GM12872 (cell line): Measurements from ENCODE around the gene FHIT.

Experiments
- TF ChIP-seq, protein P1 (sequence below): IDR thresholded peaks from 3 replicates; pipeline ENCODE4 v1.5.1; 2011; ENCODE audit warnings: low read depth, mild to moderate bottlenecking, low read length, moderate library complexity; ENCODE audit not compliant: insufficient read depth

The FHIT gene

DNA sequence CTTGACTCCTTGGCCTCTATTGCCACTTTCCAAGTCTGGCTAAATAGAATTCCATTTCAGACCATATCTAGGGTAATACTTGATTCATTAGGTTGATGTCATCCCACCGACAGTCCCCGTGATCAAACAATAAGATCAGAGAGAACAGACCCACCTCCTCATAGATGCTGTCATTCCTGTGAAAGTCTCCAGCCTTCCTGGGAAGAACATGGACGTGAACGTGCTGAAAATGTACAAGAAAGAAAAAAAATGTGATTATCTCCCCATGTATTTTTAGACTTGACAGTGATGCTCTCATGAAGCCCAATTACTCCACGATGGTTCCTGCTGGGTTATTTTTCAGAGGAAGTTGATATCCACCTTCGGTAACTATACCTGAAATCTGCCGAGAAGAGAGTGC is 1329.1 kb downstream of the FHIT start:
- TF ChIP-seq, protein P1, sequence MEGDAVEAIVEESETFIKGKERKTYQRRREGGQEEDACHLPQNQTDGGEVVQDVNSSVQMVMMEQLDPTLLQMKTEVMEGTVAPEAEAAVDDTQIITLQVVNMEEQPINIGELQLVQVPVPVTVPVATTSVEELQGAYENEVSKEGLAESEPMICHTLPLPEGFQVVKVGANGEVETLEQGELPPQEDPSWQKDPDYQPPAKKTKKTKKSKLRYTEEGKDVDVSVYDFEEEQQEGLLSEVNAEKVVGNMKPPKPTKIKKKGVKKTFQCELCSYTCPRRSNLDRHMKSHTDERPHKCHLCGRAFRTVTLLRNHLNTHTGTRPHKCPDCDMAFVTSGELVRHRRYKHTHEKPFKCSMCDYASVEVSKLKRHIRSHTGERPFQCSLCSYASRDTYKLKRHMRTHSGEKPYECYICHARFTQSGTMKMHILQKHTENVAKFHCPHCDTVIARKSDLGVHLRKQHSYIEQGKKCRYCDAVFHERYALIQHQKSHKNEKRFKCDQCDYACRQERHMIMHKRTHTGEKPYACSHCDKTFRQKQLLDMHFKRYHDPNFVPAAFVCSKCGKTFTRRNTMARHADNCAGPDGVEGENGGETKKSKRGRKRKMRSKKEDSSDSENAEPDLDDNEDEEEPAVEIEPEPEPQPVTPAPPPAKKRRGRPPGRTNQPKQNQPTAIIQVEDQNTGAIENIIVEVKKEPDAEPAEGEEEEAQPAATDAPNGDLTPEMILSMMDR: no peak

DNA sequence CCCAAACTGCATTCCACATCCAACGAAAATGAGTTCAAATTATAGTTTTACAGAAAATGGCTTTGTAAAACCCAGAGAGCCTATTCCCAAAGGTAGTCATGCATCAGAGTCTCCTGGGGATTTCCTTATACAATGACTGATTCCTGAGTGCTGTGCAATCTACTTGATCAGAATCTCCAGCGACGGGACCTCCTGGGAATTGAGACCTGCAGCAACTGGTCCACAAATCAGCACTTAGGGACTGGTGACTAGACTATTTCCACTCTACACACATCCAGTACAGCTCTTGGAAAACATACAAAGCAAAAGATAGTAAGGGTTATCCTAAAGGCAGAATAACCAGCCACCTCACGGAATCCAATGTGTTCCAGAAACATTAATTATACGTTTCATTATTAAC is 1330.4 kb downstream of the FHIT start:
- TF ChIP-seq, protein P1: no peak

DNA sequence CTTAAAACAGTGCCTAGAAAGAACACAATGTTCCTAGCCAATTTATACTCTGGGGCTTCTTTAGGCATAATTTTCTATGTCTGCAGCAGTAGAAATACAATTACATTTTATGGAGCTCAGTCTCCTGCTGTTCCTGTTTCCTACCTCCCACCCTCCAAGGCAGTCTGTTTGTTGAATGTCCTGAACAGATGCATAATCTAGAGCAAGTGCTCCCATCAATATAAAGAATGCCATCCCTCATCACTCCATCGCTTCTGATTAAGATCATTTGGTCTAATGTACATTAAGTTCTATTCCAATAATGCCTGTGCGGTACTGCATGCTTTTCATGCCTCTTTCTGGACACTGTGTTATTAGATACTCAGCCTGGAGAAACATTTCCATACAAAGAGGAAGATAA is 1331.7 kb downstream of the FHIT start:
- TF ChIP-seq, protein P1: no peak

DNA sequence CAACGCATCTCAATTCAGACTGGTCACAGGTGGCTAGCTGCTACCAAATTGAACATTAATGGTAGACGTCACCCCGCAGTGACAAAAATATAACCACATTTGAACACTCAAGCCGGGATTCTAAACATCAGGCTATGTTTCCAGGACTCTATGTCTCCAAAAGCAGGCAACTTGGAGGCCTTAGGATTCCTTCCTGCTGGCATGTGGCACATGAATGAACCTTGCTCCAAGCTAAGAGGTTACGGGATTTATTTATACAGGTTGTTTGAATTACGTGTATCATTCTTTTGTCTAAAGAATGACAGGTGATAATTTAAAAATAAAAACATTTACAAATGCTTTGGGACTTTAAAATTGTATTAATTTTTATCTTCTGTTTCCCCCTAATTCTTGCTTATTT is 1337.0 kb downstream of the FHIT start:
- TF ChIP-seq, protein P1: no peak

DNA sequence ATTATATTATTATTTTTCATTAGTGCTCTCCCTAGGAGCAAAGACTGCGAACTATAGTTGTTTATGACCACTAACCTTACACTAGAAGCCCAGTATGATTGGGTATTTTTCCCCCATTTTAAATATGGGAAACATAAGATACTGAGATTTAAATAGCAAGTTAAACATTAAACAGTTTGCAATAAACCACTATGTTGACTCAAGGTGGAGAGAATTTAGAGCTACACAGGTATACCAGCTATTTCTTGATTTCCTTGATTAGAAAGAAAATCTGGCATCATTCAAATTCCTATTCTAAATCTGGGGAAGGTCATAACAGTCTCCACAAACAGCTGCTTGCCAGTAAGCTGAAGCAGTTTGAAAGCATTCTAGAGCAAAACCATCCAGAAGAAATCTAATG is 1337.6 kb downstream of the FHIT start:
- TF ChIP-seq, protein P1: no peak

DNA sequence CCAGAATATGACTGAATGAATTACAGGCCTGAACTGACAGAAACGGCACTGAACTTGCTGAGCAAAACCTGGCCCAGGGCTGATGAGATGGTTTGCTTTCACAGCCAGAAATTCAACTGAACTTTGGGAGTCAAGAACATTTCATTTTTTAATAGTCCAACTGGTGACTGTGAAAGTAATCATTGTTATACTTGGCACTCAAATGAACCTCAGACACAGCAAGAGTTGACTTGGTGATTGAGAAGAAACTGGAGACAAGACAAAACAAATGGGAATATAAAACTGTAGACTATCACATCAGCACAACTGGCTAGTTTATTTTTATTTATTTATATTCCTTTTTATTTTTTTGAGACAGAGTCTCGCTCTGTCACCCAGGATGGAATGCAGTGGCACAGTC is 1342.6 kb downstream of the FHIT start:
- TF ChIP-seq, protein P1: no peak

DNA sequence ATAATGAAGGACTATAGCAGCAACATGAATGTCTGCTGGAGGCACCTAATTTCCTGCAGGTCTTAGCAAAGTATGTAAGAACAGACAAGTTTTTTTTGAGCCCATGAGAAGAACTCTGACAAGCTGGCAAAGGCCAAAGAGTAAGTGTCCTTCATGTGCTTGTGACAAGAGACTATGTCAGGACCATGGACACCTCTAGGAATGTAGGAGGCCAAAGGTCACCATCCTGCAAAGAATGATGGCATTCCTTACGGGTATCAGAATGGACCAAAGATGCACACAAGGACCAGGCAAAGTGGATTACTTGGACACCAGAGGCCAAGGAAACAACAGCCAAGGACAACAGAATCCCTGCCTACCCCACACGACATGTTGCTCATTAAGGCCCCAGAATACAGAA is 1343.0 kb downstream of the FHIT start:
- TF ChIP-seq, protein P1: no peak

DNA sequence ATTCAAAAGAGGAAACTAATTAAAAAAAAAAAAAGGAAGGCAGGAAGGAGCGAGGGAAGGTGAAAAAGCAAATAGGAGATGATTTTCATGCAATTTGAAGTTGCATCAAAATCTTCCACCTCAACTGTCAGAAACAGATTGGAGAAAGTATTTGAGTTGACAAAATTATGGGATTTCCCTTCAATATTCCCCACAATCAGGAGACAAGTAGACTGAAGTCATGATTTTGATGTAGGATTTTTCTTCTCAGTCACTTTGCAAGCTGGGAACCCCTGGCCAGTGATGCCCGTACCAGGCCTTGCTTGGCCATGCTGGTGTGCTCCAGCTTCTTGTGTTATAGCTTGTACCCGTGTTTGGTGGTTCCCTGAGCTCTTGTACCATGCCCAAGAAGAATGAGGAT is 1347.0 kb downstream of the FHIT start:
- TF ChIP-seq, protein P1: no peak
